ENCODE data around the gene SETD4. TPM values are rescaled to one million over a fixed set of nuclear protein-coding genes. Genes with fewer than 3 reads are reported as not detected.
"Not testable (repeated sequence)": the region's sequence is repeated elsewhere in the genome, so short reads cannot be mapped to it uniquely, and the experiment has no call there.

Gene SETD4
- total and polyA plus RNA-seq, 3 donors from 2014 or later: 52.3 to 62.7 (median 52.3) TPM

DNA sequence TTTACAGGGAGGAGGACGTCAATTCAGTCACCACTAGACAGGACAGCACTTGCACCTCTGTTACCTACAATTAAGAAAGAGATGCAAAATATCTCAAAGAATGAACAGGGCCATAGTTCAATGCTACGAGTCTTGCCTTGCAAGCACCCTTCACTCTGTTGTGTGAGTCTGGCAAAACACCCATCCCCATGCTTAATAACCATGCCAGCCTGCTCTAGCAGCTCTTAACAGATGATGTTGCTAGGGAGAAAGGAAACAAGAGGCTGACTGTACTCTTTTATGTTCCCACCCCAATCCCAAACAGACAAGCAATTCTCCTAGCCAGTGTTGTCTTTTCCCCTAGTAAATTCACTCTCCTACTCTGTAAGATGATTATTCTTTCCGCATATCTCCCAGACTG lies 14.8 kb upstream of the SETD4 start:
- intact Hi-C loops (cut with DNase I; ENCODE audit: low total_unique reads): no loop called here
- Histone ChIP-seq H3K27ac (no peak overlapping the region), H3K4me1 (peaks cover 13% of the 10 kb centered on the region), H3K27me3 (no peaks in the 10 kb centered on the region), H3K4me3 (no peak overlapping the region), H3K9me3 (no peaks in the 10 kb centered on the region), H3K36me3 (ENCODE audit: low read depth, missing control alignments) (no peaks in the 10 kb centered on the region)
- WGBS, 2 donors: 73 to 80% methylated on average over 3 of the region's 3 CpGs
- DNase-seq: no peak
- TF ChIP-seq, protein P1, sequence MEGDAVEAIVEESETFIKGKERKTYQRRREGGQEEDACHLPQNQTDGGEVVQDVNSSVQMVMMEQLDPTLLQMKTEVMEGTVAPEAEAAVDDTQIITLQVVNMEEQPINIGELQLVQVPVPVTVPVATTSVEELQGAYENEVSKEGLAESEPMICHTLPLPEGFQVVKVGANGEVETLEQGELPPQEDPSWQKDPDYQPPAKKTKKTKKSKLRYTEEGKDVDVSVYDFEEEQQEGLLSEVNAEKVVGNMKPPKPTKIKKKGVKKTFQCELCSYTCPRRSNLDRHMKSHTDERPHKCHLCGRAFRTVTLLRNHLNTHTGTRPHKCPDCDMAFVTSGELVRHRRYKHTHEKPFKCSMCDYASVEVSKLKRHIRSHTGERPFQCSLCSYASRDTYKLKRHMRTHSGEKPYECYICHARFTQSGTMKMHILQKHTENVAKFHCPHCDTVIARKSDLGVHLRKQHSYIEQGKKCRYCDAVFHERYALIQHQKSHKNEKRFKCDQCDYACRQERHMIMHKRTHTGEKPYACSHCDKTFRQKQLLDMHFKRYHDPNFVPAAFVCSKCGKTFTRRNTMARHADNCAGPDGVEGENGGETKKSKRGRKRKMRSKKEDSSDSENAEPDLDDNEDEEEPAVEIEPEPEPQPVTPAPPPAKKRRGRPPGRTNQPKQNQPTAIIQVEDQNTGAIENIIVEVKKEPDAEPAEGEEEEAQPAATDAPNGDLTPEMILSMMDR (IDR thresholded peaks at IDR 0.05): no peak
- TF ChIP-seq POLR2A (IDR thresholded peaks at IDR 0.05): no peak

DNA sequence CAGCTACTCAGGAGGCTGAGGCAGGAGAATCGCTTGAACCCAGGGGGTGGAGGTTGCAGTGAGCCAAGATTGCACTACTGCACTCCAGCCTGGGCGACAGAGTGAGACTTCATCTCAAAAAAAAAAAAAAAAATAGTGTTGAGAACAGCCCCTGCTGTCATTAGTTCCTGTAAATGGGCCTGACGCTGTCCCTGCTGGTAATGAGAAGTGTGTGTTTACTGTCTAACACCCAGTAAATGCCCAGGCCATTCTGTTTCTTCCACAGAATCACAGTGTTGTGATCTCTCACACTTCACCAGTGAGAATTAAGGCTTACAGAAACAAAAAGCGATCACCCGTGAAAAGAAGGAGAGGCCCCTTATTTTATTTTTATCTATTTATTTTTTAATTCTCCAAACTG lies 13.6 kb upstream of the SETD4 start:
- H3K4me1 ChIP-seq: peaks cover 13% of the 10 kb centered on the region
- H3K9me3 ChIP-seq; intact Hi-C loops (cut with DNase I; ENCODE audit: low total_unique reads); H3K4me3 ChIP-seq; H3K27me3 ChIP-seq; DNase-seq; H3K27ac ChIP-seq; H3K36me3 ChIP-seq (ENCODE audit: low read depth, missing control alignments): not testable (repeated sequence)
- WGBS, 2 donors: 88 to 93% methylated on average over 5 of the region's 5 CpGs

DNA sequence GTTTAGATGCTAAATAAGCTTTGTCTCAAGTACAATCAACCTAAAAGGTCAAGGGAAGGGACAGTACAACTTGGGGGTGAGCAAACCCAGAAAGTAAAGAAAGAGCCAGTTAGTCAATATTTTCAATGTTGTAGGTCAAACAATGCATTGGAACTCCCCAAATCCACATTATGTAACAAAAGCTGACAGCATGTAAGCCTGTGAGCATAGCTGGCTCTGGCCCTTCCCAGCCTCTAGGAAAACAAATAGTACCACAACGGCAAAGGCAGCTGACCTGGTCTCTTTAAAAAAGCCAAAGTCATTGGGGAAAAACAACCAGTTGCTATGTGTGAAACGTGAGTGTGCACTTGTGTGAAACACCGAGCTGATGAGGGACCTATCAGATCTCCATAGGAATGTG lies 12.9 kb upstream of the SETD4 start:
- WGBS, 2 donors: 46 to 59% methylated on average over 3 of the region's 3 CpGs
- intact Hi-C loops (cut with DNase I; ENCODE audit: low total_unique reads): no loop called here

DNA sequence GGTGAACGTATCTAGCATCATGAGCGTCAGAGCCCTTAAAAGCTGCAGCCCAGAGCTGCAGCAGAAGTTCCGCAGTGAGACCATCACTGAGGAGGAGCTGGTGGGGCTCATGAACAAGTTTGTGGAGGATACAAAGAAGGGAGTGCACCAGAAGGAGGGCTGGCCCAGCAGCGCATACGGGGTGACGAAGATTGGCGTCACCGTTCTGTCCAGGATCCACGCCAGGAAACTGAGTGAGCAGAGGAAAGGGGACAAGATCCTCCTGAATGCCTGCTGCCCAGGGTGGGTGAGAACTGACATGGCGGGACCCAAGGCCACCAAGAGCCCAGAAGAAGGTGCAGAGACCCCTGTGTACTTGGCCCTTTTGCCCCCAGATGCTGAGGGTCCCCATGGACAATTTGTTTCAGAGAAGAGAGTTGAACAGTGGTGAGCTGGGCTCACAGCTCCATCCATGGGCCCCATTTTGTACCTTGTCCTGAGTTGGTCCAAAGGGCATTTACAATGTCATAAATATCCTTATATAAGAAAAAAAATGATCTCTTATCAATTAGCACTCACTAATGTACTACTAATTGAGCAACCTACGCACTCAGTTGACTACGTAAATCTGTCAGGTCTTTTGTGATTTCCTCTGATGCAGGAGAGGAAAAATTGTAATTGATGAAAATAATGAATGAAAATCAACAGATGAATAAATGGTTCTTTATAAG lies 12.3 kb upstream of the SETD4 start:
- no peaks in the 10 kb centered on the region for H3K36me3 ChIP-seq (ENCODE audit: low read depth, missing control alignments)
- intact Hi-C loops (cut with DNase I; ENCODE audit: low total_unique reads): no loop called here
- H3K4me1 ChIP-seq: peaks cover 13% of the 10 kb centered on the region
- no peak overlapping the region for H3K27ac ChIP-seq
- 91 to 95% methylated on average over 12 of the region's 12 CpGs for WGBS, 2 donors
- TF ChIP-seq, protein P1 (IDR thresholded peaks at IDR 0.05): no peak
- no peak for TF ChIP-seq POLR2A (IDR thresholded peaks at IDR 0.05)
- no peaks in the 10 kb centered on the region for H3K27me3 ChIP-seq
- DNase-seq: no peak
- H3K4me3 ChIP-seq: no peak overlapping the region
- H3K9me3 ChIP-seq: no peaks in the 10 kb centered on the region

More for the DNA sequence above, 12.9 kb upstream of the SETD4 start:
- Histone ChIP-seq H3K4me1 (peaks cover 13% of the 10 kb centered on the region), H3K27me3 (no peaks in the 10 kb centered on the region), H3K36me3 (ENCODE audit: low read depth, missing control alignments) (no peaks in the 10 kb centered on the region), H3K27ac (no peak overlapping the region), H3K4me3 (no peak overlapping the region), H3K9me3 (no peaks in the 10 kb centered on the region)
- no peak for TF ChIP-seq POLR2A (IDR thresholded peaks at IDR 0.05)
- TF ChIP-seq, protein P1 (IDR thresholded peaks at IDR 0.05): no peak
- no peak for DNase-seq

DNA sequence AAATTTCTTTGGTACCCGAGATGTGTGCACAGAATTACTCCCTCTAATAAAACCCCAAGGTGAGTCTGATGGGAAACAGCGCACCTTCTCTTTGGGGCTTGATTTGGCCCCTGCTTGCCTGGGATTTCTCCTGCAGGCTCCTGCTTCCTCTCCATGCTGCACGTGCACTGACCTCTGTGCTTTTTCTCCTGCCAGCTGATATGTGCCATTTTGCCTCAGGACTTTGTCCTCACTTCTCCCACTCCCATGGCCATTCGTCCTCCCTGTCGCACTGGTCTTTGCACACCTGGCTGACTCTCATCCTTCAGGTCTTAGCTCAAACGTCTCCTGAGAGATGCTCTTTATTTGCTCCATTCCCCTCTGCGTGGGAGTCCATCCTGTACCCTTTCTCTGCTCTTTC lies 10.7 kb upstream of the SETD4 start:
- H3K36me3 ChIP-seq (ENCODE audit: low read depth, missing control alignments): no peaks in the 10 kb centered on the region
- no peaks in the 10 kb centered on the region for H3K9me3 ChIP-seq
- no peak overlapping the region for H3K4me3 ChIP-seq
- WGBS, 2 donors: 66 to 78% methylated on average over 6 to 7 of the region's 7 CpGs
- intact Hi-C loops (cut with DNase I; ENCODE audit: low total_unique reads): no loop called here
- DNase-seq: no peak
- H3K27ac ChIP-seq: no peak overlapping the region
- H3K4me1 ChIP-seq: peaks cover 13% of the 10 kb centered on the region
- TF ChIP-seq POLR2A (IDR thresholded peaks at IDR 0.05): no peak
- TF ChIP-seq, protein P1 (IDR thresholded peaks at IDR 0.05): no peak
- H3K27me3 ChIP-seq: no peaks in the 10 kb centered on the region
